ENCODE results near the gene AFF3. TPM values are rescaled to one million over a fixed set of nuclear protein-coding genes. Genes with fewer than 3 reads are reported as not detected.

Gene AFF3
- total RNA-seq, 1 donor from 2014 or later = 7.3 TPM

GRCh38 chr2:99602476-99602875 lies 539.9 kb downstream of the AFF3 start:
- H3K9me3 Mint-ChIP-seq (ENCODE audit: low read depth) = no peaks in the 10 kb centered on the region
- no peak overlapping the region for H3K27ac Mint-ChIP-seq
- DNase-seq (ENCODE audit: low spot score, unreplicated experiment) = no peak
- H3K4me3 Mint-ChIP-seq (ENCODE audit: low read depth) = no peak overlapping the region
- no peaks in the 10 kb centered on the region for H3K27me3 Mint-ChIP-seq
- H3K4me1 Mint-ChIP-seq (ENCODE audit: low read depth) = peaks cover 2% of the 10 kb centered on the region
- H3K36me3 Mint-ChIP-seq (ENCODE audit: insufficient read depth) = no peaks in the 10 kb centered on the region
- no peak for TF ChIP-seq CTCF (IDR thresholded peaks at IDR 0.05; ENCODE audit: unreplicated experiment)

GRCh38 chr2:99600981-99601651 lies 541.3 kb downstream of the AFF3 start:
- no peak overlapping the region for H3K4me3 Mint-ChIP-seq (ENCODE audit: low read depth)
- H3K36me3 Mint-ChIP-seq (ENCODE audit: insufficient read depth) = no peaks in the 10 kb centered on the region
- no peaks in the 10 kb centered on the region for H3K9me3 Mint-ChIP-seq (ENCODE audit: low read depth)
- H3K27ac Mint-ChIP-seq = no peak overlapping the region
- no peak for TF ChIP-seq CTCF (IDR thresholded peaks at IDR 0.05; ENCODE audit: unreplicated experiment)
- no peaks in the 10 kb centered on the region for H3K27me3 Mint-ChIP-seq
- no peak for DNase-seq (ENCODE audit: low spot score, unreplicated experiment)
- H3K4me1 Mint-ChIP-seq (ENCODE audit: low read depth) = peaks cover 2% of the 10 kb centered on the region

DNA sequence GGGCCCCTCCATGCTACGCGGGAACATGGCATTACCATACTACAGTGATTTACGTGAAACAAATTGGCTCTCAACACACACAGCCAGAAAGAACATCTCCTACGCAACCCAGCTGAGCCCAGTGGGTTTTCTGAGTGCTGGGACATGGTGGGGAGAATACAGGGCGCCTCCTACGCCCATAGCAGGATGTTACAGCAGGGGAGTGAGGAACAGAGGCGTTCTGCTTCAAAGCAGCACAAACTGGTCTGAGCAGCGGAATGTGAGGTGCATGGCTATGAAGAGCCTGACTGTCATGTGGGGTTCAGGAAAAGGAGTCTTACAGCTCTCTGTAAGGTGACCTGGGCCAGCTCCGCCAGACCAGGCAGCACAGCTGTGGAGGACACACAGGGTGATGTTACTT lies 543.9 kb downstream of the AFF3 start:
- Mint-ChIP-seq H3K4me1 (ENCODE audit: low read depth) (peaks cover 2% of the 10 kb centered on the region), H3K27me3 (no peaks in the 10 kb centered on the region), H3K27ac (no peak overlapping the region), H3K36me3 (ENCODE audit: insufficient read depth) (no peaks in the 10 kb centered on the region), H3K9me3 (ENCODE audit: low read depth) (no peaks in the 10 kb centered on the region), H3K4me3 (ENCODE audit: low read depth) (no peak overlapping the region)
- no peak for TF ChIP-seq CTCF (IDR thresholded peaks at IDR 0.05; ENCODE audit: unreplicated experiment)
- DNase-seq (ENCODE audit: low spot score, unreplicated experiment) = no peak

- Mint-ChIP-seq H3K27me3 (no peaks in the 10 kb centered on the region), H3K4me3 (ENCODE audit: low read depth) (no peak overlapping the region), H3K27ac (no peak overlapping the region), H3K9me3 (ENCODE audit: low read depth) (no peaks in the 10 kb centered on the region), H3K4me1 (ENCODE audit: low read depth) (peaks cover 2% of the 10 kb centered on the region), H3K36me3 (ENCODE audit: insufficient read depth) (no peaks in the 10 kb centered on the region)
- DNase-seq (ENCODE audit: low spot score, unreplicated experiment) = no peak
- no peak for TF ChIP-seq CTCF (IDR thresholded peaks at IDR 0.05; ENCODE audit: unreplicated experiment)
Observed at GRCh38 chr2:99597616-99598015, 544.8 kb downstream of the AFF3 start.

DNA sequence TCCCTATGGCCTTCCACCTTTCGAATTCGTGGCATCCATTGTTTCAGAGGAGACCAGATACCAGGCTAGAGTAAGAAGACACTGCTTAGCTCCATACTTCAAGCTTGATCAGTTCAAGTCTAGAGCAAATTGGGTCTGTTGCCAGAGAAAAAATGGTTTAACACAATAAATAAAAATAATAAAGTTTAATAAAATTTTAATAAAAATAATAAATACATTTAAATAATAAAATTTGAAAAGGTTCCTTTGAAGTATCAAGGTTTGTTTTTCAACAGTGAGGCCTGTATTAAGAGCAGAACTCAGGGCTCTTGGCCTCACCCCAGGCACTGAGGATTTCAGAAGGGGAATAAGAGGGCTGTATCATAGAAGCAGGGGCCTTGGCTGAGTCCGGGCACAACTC lies 547.0 kb downstream of the AFF3 start:
- DNase-seq (ENCODE audit: low spot score, unreplicated experiment) = no peak
- H3K36me3 Mint-ChIP-seq (ENCODE audit: insufficient read depth) = no peaks in the 10 kb centered on the region
- H3K4me3 Mint-ChIP-seq (ENCODE audit: low read depth) = no peak overlapping the region
- H3K9me3 Mint-ChIP-seq (ENCODE audit: low read depth) = no peaks in the 10 kb centered on the region
- no peaks in the 10 kb centered on the region for H3K27me3 Mint-ChIP-seq
- peak overlapping the region; percentile 24 for H3K27ac Mint-ChIP-seq
- no peak for TF ChIP-seq CTCF (IDR thresholded peaks at IDR 0.05; ENCODE audit: unreplicated experiment)
- no peaks in the 10 kb centered on the region for H3K4me1 Mint-ChIP-seq (ENCODE audit: low read depth)

All from progenitor cell of endocrine pancreas (in vitro differentiated cells).